ENCODE measurements around the gene BRD3.
A peak's percentile ranks its signal among the peaks of the same experiment; 100 is the strongest.

BRD3 gene

GRCh38 chr9:134061688-134062371 lies 6.0 kb downstream of the BRD3 start:
- no peak overlapping the region for H3K27ac Mint-ChIP-seq
- no peak for DNase-seq
- H3K36me3 Mint-ChIP-seq (ENCODE audit: low read depth) = peaks cover 13% of the 10 kb centered on the region
- no peak overlapping the region for H3K4me3 Mint-ChIP-seq
- H3K27me3 Mint-ChIP-seq = no peaks in the 10 kb centered on the region
- H3K9me3 Mint-ChIP-seq = no peaks in the 10 kb centered on the region
- H3K4me1 Mint-ChIP-seq (ENCODE audit: low read depth) = peaks cover 69% of the 10 kb centered on the region

- Mint-ChIP-seq H3K27ac (no peak overlapping the region), H3K27me3 (no peaks in the 10 kb centered on the region), H3K4me3 (no peak overlapping the region), H3K9me3 (no peaks in the 10 kb centered on the region), H3K36me3 (ENCODE audit: low read depth) (peaks cover 8% of the 10 kb centered on the region), H3K4me1 (ENCODE audit: low read depth) (peaks cover 67% of the 10 kb centered on the region)
- DNase-seq = no peak
Observed at GRCh38 chr9:134061019-134061687, 6.7 kb downstream of the BRD3 start.

- peaks cover 63% of the 10 kb centered on the region for H3K4me1 Mint-ChIP-seq (ENCODE audit: low read depth)
- H3K27ac Mint-ChIP-seq = peak overlapping the region; percentile 22
- H3K27me3 Mint-ChIP-seq = no peaks in the 10 kb centered on the region
- no peak for DNase-seq
- peaks cover 3% of the 10 kb centered on the region for H3K36me3 Mint-ChIP-seq (ENCODE audit: low read depth)
- H3K9me3 Mint-ChIP-seq = no peaks in the 10 kb centered on the region
- H3K4me3 Mint-ChIP-seq = no peak overlapping the region
Observed at GRCh38 chr9:134060546-134060945, 7.3 kb downstream of the BRD3 start.

GRCh38 chr9:134059661-134060395 lies 8.0 kb downstream of the BRD3 start:
- Mint-ChIP-seq H3K9me3 (no peaks in the 10 kb centered on the region), H3K4me3 (no peak overlapping the region), H3K36me3 (ENCODE audit: low read depth) (peaks cover 2% of the 10 kb centered on the region), H3K27ac (no peak overlapping the region), H3K4me1 (ENCODE audit: low read depth) (peaks cover 59% of the 10 kb centered on the region), H3K27me3 (no peaks in the 10 kb centered on the region)
- DNase-seq = peak; percentile 33

GRCh38 chr9:134059188-134059641 lies 8.6 kb downstream of the BRD3 start:
- Mint-ChIP-seq H3K36me3 (ENCODE audit: low read depth) (peaks cover 2% of the 10 kb centered on the region), H3K27ac (no peak overlapping the region), H3K9me3 (no peaks in the 10 kb centered on the region), H3K4me1 (ENCODE audit: low read depth) (peaks cover 54% of the 10 kb centered on the region), H3K4me3 (no peak overlapping the region), H3K27me3 (no peaks in the 10 kb centered on the region)
- no peak for DNase-seq

GRCh38 chr9:134058716-134059115 lies 9.1 kb downstream of the BRD3 start:
- no peaks in the 10 kb centered on the region for H3K9me3 Mint-ChIP-seq
- DNase-seq = no peak
- no peak overlapping the region for H3K27ac Mint-ChIP-seq
- H3K4me3 Mint-ChIP-seq = no peak overlapping the region
- H3K4me1 Mint-ChIP-seq (ENCODE audit: low read depth) = peaks cover 54% of the 10 kb centered on the region
- peaks cover 2% of the 10 kb centered on the region for H3K36me3 Mint-ChIP-seq (ENCODE audit: low read depth)
- no peaks in the 10 kb centered on the region for H3K27me3 Mint-ChIP-seq

- Mint-ChIP-seq H3K27ac (no peak overlapping the region), H3K4me3 (no peak overlapping the region), H3K9me3 (no peaks in the 10 kb centered on the region), H3K4me1 (ENCODE audit: low read depth) (peaks cover 49% of the 10 kb centered on the region), H3K27me3 (no peaks in the 10 kb centered on the region), H3K36me3 (ENCODE audit: low read depth) (peaks cover 2% of the 10 kb centered on the region)
- no peak for DNase-seq
Observed at GRCh38 chr9:134057751-134058701, 9.8 kb downstream of the BRD3 start.

GRCh38 chr9:134057307-134057657 lies 10.5 kb downstream of the BRD3 start:
- H3K27me3 Mint-ChIP-seq = no peaks in the 10 kb centered on the region
- H3K27ac Mint-ChIP-seq = peak overlapping the region; percentile 4
- no peak overlapping the region for H3K4me3 Mint-ChIP-seq
- peaks cover 42% of the 10 kb centered on the region for H3K4me1 Mint-ChIP-seq (ENCODE audit: low read depth)
- no peaks in the 10 kb centered on the region for H3K9me3 Mint-ChIP-seq
- H3K36me3 Mint-ChIP-seq (ENCODE audit: low read depth) = peaks cover 10% of the 10 kb centered on the region
- DNase-seq = no peak

GRCh38 chr9:134056483-134057306 lies 11.1 kb downstream of the BRD3 start:
- no peaks in the 10 kb centered on the region for H3K27me3 Mint-ChIP-seq
- H3K9me3 Mint-ChIP-seq = no peaks in the 10 kb centered on the region
- peaks cover 40% of the 10 kb centered on the region for H3K4me1 Mint-ChIP-seq (ENCODE audit: low read depth)
- peaks cover 15% of the 10 kb centered on the region for H3K36me3 Mint-ChIP-seq (ENCODE audit: low read depth)
- H3K27ac Mint-ChIP-seq = peak overlapping the region; percentile 4
- H3K4me3 Mint-ChIP-seq = no peak overlapping the region
- no peak for DNase-seq

- H3K4me1 Mint-ChIP-seq (ENCODE audit: low read depth) = peaks cover 34% of the 10 kb centered on the region
- no peak for DNase-seq
- H3K36me3 Mint-ChIP-seq (ENCODE audit: low read depth) = peaks cover 22% of the 10 kb centered on the region
- no peak overlapping the region for H3K4me3 Mint-ChIP-seq
- peak overlapping the region; percentile 61 for H3K27ac Mint-ChIP-seq
- H3K27me3 Mint-ChIP-seq = no peaks in the 10 kb centered on the region
- H3K9me3 Mint-ChIP-seq = no peaks in the 10 kb centered on the region
Observed at GRCh38 chr9:134055981-134056461, 11.8 kb downstream of the BRD3 start.

- Mint-ChIP-seq H3K27me3 (no peaks in the 10 kb centered on the region), H3K27ac (peak overlapping the region; percentile 61), H3K4me3 (no peak overlapping the region), H3K4me1 (ENCODE audit: low read depth) (peaks cover 25% of the 10 kb centered on the region), H3K36me3 (ENCODE audit: low read depth) (peaks cover 29% of the 10 kb centered on the region), H3K9me3 (no peaks in the 10 kb centered on the region)
- DNase-seq = no peak
Observed at GRCh38 chr9:134054891-134055811, 12.7 kb downstream of the BRD3 start.

- Mint-ChIP-seq H3K4me3 (no peak overlapping the region), H3K36me3 (ENCODE audit: low read depth) (peaks cover 39% of the 10 kb centered on the region), H3K27ac (no peak overlapping the region), H3K9me3 (no peaks in the 10 kb centered on the region), H3K27me3 (no peaks in the 10 kb centered on the region), H3K4me1 (ENCODE audit: low read depth) (peaks cover 21% of the 10 kb centered on the region)
- DNase-seq = no peak
Observed at GRCh38 chr9:134053941-134054761, 13.7 kb downstream of the BRD3 start.

All from activated T-cell treated with anti-CD3 and anti-CD28 coated beads, Interleukin-2, amount 50 U/mL, for 24 hours (primary cell).